Measurements from ENCODE around the gene AGAP5. TPM values are rescaled to one million over a fixed set of nuclear protein-coding genes. Genes with fewer than 3 reads are reported as not detected.
"Not testable (repeated sequence)": the region's sequence is repeated elsewhere in the genome, so short reads cannot be mapped to it uniquely, and the experiment has no call there.

The AGAP5 gene
- total RNA-seq, 4 donors from 2014 or later = 2.1 to 10.1 (median 5.8) TPM

DNA sequence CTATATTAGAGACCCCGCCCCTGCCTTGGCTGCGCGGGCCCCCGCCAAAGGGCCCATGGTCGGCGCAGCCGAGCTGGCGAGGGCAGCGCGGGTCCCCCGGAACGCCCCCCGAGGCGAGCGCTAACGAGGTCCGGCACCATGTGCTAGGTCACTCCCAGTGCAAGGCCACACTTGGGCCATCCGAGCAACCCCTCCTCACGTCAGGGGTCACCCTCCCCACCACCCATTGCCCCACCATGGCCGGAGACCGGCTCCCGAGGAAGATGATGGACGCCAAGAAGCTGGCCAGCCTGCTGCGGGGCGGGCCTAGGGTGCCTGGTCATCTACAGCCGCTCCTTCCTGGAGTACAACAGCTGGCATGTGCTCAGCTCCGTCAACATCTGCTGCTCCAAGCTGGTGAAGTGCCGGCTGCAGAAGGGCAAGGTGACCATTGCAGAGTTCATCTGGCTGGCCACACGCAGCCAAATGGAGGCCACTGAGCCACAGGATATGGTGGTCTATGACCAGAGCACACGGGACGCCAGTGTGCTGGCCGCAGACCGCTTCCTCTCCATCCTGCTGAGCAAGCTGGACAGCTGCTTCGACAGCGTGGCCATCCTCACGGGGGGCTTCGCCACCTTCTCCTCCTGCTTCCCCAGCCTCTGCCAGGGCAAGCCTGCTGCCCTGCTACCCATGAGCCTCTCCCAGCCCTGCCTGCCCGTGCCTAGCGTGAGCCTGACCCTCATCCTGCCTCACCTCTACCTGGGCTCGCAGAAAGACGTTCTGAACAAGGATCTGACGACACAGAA is 33.9 kb upstream of the AGAP5 start:
- no peaks in the 10 kb centered on the region for H3K9me3 ChIP-seq
- H3K27ac ChIP-seq = no peak overlapping the region
- 95% methylated on average over 22 of the region's 42 CpGs for WGBS
- peaks cover 26% of the 10 kb centered on the region for H3K4me1 ChIP-seq
- no peaks in the 10 kb centered on the region for H3K27me3 ChIP-seq
- H3K4me3 ChIP-seq = peak overlapping the region; percentile 73
- H3K36me3 ChIP-seq = peaks cover 35% of the 10 kb centered on the region
- DNase-seq (ENCODE audit: low spot score in 2 of 2) = no peak
- TF ChIP-seq, protein P1, sequence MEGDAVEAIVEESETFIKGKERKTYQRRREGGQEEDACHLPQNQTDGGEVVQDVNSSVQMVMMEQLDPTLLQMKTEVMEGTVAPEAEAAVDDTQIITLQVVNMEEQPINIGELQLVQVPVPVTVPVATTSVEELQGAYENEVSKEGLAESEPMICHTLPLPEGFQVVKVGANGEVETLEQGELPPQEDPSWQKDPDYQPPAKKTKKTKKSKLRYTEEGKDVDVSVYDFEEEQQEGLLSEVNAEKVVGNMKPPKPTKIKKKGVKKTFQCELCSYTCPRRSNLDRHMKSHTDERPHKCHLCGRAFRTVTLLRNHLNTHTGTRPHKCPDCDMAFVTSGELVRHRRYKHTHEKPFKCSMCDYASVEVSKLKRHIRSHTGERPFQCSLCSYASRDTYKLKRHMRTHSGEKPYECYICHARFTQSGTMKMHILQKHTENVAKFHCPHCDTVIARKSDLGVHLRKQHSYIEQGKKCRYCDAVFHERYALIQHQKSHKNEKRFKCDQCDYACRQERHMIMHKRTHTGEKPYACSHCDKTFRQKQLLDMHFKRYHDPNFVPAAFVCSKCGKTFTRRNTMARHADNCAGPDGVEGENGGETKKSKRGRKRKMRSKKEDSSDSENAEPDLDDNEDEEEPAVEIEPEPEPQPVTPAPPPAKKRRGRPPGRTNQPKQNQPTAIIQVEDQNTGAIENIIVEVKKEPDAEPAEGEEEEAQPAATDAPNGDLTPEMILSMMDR (IDR thresholded peaks at IDR 0.05) = no peak
- TF ChIP-seq POLR2A (IDR thresholded peaks at IDR 0.05) = no peak
- TF ChIP-seq EP300 (IDR thresholded peaks at IDR 0.05) = no peak
- no peak for TF ChIP-seq POLR2AphosphoS5 (IDR thresholded peaks at IDR 0.05)

DNA sequence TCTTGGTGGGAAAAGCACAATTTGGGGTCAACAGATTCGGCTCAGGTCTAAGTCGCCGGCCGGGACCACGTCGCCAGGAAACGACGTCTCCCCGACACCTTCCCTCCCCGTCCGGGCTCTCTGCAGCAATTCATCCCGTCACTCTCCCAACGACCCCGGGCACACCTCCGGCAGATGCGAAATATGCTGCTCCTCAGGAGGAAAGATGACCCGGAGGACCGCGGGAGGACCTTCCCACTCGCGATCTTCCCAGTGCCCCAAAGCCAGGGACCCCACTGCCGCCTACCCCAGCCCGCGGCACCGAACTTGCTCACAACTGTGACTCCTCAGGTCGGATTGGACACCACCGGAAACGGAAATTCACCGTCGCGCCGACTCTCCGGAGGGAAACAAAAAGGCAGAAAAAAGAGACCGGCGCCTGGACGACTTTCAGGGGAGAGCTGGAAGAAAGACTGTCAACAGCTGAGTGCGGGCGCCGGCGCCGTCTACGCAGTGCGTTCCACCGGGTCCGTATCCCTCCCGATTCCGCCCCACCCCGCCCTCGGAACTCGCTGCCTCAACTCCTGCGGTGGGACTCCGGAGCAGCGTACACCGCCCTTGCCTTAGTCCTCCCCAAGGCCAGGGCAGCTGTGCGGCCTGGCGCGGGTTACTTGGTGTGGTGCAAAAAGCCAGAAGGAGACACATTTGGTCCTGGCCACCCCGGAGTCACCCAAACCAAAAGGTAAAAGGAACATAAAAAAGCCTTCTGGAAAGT is 32.4 kb upstream of the AGAP5 start:
- DNase-seq (ENCODE audit: low spot score in 2 of 2) = peak; percentile 94 to 97
- TF ChIP-seq POLR2AphosphoS5 (IDR thresholded peaks at IDR 0.05) = peak in 2 of 3 donors; percentile 16 to 83
- TF ChIP-seq, protein P1 (IDR thresholded peaks at IDR 0.05) = no peak
- TF ChIP-seq EP300 (IDR thresholded peaks at IDR 0.05) = no peak
- TF ChIP-seq POLR2A (IDR thresholded peaks at IDR 0.05) = peak in 1 of 2 donors; percentile 60
- Histone ChIP-seq H3K4me1 (peaks cover 26% of the 10 kb centered on the region), H3K4me3 (peak overlapping the region; percentile 73), H3K9me3 (no peaks in the 10 kb centered on the region), H3K27me3 (no peaks in the 10 kb centered on the region), H3K36me3 (peaks cover 50% of the 10 kb centered on the region), H3K27ac (peak overlapping the region; percentile 89)
- 0% methylated on average over 57 of the region's 58 CpGs for WGBS

DNA sequence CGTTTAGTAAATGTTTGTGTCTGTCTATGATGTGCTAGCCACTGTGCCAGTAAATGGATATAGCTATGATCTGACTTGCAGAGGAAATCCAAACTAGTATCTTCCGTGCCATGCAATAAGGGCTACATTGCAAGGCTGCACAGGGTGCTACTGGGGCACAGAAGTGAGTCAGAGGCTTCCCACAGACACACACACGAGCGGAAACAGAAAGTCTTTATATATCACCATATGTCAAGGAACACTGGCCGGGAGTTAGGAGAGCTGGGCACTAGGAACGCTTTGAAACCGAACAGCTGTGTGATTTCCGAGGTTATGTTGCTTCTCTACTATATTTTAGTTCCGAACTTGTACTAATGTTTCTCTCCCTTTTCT is 31.9 kb upstream of the AGAP5 start:
- H3K9me3 ChIP-seq; H3K27me3 ChIP-seq; DNase-seq (ENCODE audit: low spot score in 2 of 2): not testable (repeated sequence)
- Histone ChIP-seq H3K36me3 (peaks cover 52% of the 10 kb centered on the region), H3K4me3 (peak overlapping the region; percentile 73), H3K4me1 (peaks cover 26% of the 10 kb centered on the region), H3K27ac (peak overlapping the region; percentile 89)
- 0% methylated on average over 9 of the region's 9 CpGs for WGBS

DNA sequence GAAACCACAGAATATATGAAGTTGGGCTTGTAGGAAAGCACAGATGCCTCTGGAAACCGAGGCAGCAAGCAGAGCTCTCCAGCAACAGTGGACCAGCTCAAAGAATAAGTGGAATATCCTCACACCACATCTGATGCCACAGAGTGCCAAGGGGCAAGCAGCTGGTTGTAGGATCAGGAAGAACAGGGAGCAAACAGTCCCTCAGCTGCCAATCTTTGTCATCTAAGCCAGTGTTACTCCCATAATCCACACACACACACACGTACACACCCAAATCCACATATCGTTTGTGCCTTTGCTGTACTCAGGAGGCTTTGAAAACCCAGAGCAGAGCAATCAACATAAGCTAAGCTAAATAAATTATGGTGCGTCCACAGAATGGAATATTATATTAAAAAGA is 25.6 kb upstream of the AGAP5 start:
- no peak for TF ChIP-seq POLR2AphosphoS5 (IDR thresholded peaks at IDR 0.05)
- TF ChIP-seq POLR2A (IDR thresholded peaks at IDR 0.05) = no peak
- TF ChIP-seq EP300 (IDR thresholded peaks at IDR 0.05) = no peak
- TF ChIP-seq, protein P1 (IDR thresholded peaks at IDR 0.05) = no peak
- Histone ChIP-seq H3K36me3 (peaks cover 77% of the 10 kb centered on the region), H3K4me1 (no peaks in the 10 kb centered on the region), H3K27ac (no peak overlapping the region), H3K4me3 (no peak overlapping the region), H3K27me3 (no peaks in the 10 kb centered on the region), H3K9me3 (no peaks in the 10 kb centered on the region)
- DNase-seq (ENCODE audit: low spot score in 2 of 2) = no peak
- 90% methylated on average over 4 of the region's 4 CpGs for WGBS

DNA sequence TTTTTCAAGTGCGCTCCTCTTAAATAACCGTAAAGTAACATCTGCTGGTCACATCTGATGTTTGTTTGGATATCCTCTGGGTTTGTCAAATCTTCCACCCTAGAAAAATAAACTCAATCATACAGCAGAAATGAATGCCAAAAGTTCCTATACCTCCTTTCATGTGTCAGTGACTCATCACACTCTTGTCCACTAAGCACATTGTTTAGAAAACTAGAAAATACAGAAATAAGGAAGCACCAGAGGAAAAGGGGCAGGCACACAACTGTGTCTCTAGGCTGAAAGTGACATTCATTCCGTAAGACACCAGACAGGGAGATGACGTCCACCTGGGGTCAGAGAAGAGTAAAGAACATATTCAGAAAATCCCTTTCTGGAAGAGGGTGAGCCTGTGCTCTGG is 22.7 kb upstream of the AGAP5 start:
- peaks cover 89% of the 10 kb centered on the region for H3K36me3 ChIP-seq
- not testable (repeated sequence) for H3K27me3 ChIP-seq; H3K9me3 ChIP-seq; H3K4me1 ChIP-seq; DNase-seq (ENCODE audit: low spot score in 2 of 2); H3K4me3 ChIP-seq; H3K27ac ChIP-seq
- WGBS = 91% methylated on average over 4 of the region's 4 CpGs

DNA sequence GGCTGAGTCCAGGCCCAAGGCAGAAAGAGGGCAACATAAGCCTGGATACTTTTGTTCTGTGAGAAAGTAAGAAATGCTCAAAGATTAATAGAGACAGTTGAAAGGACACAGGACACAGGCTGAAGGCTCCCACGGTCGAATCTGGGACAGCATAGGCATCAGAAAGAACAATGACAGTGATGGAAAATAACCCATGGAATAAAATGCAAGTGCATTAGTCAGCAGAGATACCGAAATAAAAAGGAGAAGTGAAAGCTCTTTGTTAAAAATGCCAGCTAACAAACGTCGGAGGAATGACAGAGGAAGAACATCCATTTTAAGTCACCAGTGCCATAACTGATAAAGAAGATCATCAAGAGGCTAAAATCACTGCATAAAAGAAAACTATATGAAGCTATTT is 19.6 kb upstream of the AGAP5 start:
- peaks cover 77% of the 10 kb centered on the region for H3K36me3 ChIP-seq
- no peaks in the 10 kb centered on the region for H3K4me1 ChIP-seq
- WGBS = 62% methylated on average over 5 of the region's 5 CpGs
- H3K27me3 ChIP-seq = no peaks in the 10 kb centered on the region
- H3K27ac ChIP-seq = no peak overlapping the region
- H3K4me3 ChIP-seq = no peak overlapping the region
- no peaks in the 10 kb centered on the region for H3K9me3 ChIP-seq
- TF ChIP-seq, protein P1 (IDR thresholded peaks at IDR 0.05) = no peak
- TF ChIP-seq EP300 (IDR thresholded peaks at IDR 0.05) = no peak
- no peak for TF ChIP-seq POLR2AphosphoS5 (IDR thresholded peaks at IDR 0.05)
- TF ChIP-seq POLR2A (IDR thresholded peaks at IDR 0.05) = no peak
- DNase-seq (ENCODE audit: low spot score in 2 of 2) = no peak

Data from suprapubic skin (tissue), 4 donors.